Measurements from ENCODE around the gene TMED6.

TMED6 gene

GRCh38 chr16:69322343-69322742, 29.2 kb downstream of the TMED6 start:
- no peak for DNase-seq

- no peak for DNase-seq
Observed at GRCh38 chr16:69321080-69321479, 30.5 kb downstream of the TMED6 start.

GRCh38 chr16:69320740-69321073, 30.9 kb downstream of the TMED6 start:
- no peak for DNase-seq

- no peak for DNase-seq
Observed at GRCh38 chr16:69319826-69320739, 31.5 kb downstream of the TMED6 start.

- no peak for DNase-seq
Observed at GRCh38 chr16:69319381-69319780, 32.2 kb downstream of the TMED6 start.

GRCh38 chr16:69318911-69319289, 32.7 kb downstream of the TMED6 start:
- no peak for DNase-seq

- DNase-seq: no peak
Observed at GRCh38 chr16:69318177-69318910, 33.2 kb downstream of the TMED6 start.

- no peak for DNase-seq
Observed at GRCh38 chr16:69316595-69317034, 35.0 kb downstream of the TMED6 start.

- no peak for DNase-seq
Observed at GRCh38 chr16:69315486-69316311, 35.9 kb downstream of the TMED6 start.

- no peak for DNase-seq
Observed at GRCh38 chr16:69314534-69314933, 37.1 kb downstream of the TMED6 start.

- DNase-seq: no peak
Observed at GRCh38 chr16:69313469-69313868, 38.1 kb downstream of the TMED6 start.

- no peak for DNase-seq
Observed at GRCh38 chr16:69311533-69312387, 39.8 kb downstream of the TMED6 start.

GRCh38 chr16:69310653-69311532, 40.7 kb downstream of the TMED6 start, which contains the start of gene VPS4A:
VPS4A (plus strand) TSS chr16:69311350; CDS start chr16:69311512, 162 bp downstream.
- DNase-seq: peak; percentile 99

- no peak for DNase-seq
Observed at GRCh38 chr16:69309316-69309715, 42.3 kb downstream of the TMED6 start.

- no peak for DNase-seq
Observed at GRCh38 chr16:69307856-69308255, 43.7 kb downstream of the TMED6 start.

GRCh38 chr16:69307091-69307490, 44.5 kb downstream of the TMED6 start:
- no peak for DNase-seq

GRCh38 chr16:69306031-69306430, 45.6 kb downstream of the TMED6 start:
- DNase-seq: no peak

GRCh38 chr16:69302301-69302700, 49.3 kb downstream of the TMED6 start:
- DNase-seq: no peak

- DNase-seq: no peak
Observed at GRCh38 chr16:69301861-69302260, 49.7 kb downstream of the TMED6 start.

- no peak for DNase-seq
Observed at GRCh38 chr16:69301187-69301586, 50.4 kb downstream of the TMED6 start.

GRCh38 chr16:69298261-69298660, 53.3 kb downstream of the TMED6 start:
- DNase-seq: no peak
